Esophagus squamous epithelium (tissue), 4 donors: Measurements from ENCODE around the gene ODF4.

Experiments used
- CTCF ChIP-seq, 6 experiments: fragments of 450-650 bp in 4 of 6; fragments of 200-600 bp in 2 of 6; sonication (generic) in 2 of 6; IDR thresholded peaks; one replicate each; pipeline ENCODE4 v1.5.1; 2016 to 2019; ENCODE audit warnings: antibody characterized with exemption in 6 of 6, mild to moderate bottlenecking in 4 of 6, moderate library complexity in 4 of 6
- POLR2A ChIP-seq, 4 donors: fragments of 450-650 bp; IDR thresholded peaks; one replicate each; pipeline ENCODE4 v1.6.1; 2017; ENCODE audit warnings: antibody characterized with exemption in 4 of 4, mild to moderate bottlenecking in 4 of 4, moderate library complexity in 3 of 4

- no peak for TF ChIP-seq CTCF (IDR thresholded peaks at IDR 0.05)
- no peak for TF ChIP-seq POLR2A (IDR thresholded peaks at IDR 0.05)
Measured at GRCh38 chr17:8382052-8382879, 42.6 kb downstream of the ODF4 start.
